HTERT RPE-1 (cell line): ENCODE measurements around the gene CHST12.
"Not testable (repeated sequence)": the region's sequence is repeated elsewhere in the genome, so short reads cannot be mapped to it uniquely, and the experiment has no call there.

Source experiments
- in situ Hi-C: fragments of 300-500 bp; cut with MboI; formaldehyde crosslinking; loops from 4 replicates; pipeline ENCODE4 v1.14.3; 2020; ENCODE audit warnings: low sequenced_read_pairs

Gene CHST12

GRCh38 chr7:2453849-2454248, 50.4 kb downstream of the CHST12 start:
- in situ Hi-C loops = not testable (repeated sequence)

DNA sequence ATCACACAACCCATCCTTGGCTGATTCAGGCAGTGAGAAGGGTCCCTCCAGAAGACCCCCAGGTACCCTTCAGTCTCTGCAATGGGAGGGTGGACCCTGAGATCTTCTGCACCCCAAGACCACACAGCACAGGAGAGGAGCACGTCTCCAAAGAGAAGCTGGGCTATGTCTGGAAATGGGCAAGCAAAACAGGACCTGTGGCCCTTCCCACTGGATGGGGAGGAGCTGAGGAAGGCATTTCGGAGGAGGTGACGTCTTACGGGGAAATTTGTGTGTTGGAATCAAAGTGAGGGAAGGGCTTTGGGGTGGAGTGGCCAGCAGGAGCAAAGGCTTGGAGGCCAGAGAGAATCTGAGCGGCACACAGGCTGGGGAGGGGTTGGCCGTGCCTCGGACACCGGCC, 56.3 kb downstream of the CHST12 start:
- in situ Hi-C loops = no loop called here

GRCh38 chr7:2460188-2460587, 56.8 kb downstream of the CHST12 start:
- in situ Hi-C loops = no loop called here

DNA sequence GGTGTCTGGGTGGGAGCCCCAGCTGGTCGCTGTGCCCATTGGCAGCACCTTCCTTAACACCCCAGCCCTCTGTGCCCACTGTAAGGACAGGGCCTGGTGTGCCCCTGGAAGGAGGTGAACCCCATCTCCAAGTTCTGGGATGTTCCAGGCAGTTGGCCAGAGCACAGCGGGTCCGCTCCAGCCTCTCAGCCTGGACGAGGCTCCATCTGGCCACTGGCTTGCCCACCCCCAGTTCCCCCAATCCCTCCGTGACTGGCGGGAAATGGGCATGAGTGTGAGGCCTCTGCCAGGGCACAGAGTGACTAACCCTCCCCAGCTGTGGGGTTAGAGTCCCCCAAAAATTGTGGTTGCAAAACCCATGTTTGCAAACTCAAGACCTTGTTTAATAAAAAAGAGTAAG, 57.2 kb downstream of the CHST12 start:
- in situ Hi-C loops = no loop called here

DNA sequence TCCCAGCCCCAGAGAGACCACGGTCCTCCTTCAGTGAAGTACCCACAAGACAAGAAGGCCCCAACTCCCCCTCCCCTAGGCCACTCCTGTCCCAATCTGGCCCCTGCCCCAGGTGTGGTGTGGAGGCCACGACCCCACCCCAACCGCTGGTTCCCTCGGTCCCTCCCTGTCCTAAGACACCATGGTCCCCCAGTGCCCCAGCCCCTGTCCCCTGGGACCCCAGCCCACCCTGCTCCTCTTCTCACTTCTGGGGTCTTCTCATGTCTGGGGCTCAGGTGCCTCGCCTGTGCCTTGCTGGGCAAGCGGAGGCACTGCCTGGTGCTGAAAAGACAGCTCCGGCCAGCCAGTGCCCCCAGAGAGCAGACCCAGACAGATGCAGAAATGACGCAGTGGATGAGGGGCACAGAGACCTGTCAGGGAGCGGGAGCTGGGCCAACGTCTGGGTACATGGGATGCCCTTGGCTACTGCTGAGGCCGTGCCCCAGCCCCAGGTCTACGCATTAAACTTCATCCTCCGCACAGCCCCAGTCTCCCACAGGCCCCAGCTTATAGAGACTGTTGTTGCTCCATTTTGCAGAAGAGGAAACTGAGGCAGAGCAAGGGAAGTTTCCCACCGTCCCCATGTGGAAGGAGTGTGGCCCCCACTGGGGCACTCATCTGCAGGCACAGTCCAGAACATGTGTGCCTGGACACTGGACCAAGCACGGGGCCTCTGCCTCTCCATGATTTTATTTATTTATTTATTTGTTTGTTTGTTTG, 58.0 kb downstream of the CHST12 start:
- in situ Hi-C loops = no loop called here

- in situ Hi-C loops = no loop called here
Observed at GRCh38 chr7:2462731-2463130, 59.3 kb downstream of the CHST12 start.

GRCh38 chr7:2465928-2466327, 62.5 kb downstream of the CHST12 start:
- in situ Hi-C loops = no loop called here

- in situ Hi-C loops = no loop called here
Observed at GRCh38 chr7:2466675-2467074, 63.3 kb downstream of the CHST12 start.

DNA sequence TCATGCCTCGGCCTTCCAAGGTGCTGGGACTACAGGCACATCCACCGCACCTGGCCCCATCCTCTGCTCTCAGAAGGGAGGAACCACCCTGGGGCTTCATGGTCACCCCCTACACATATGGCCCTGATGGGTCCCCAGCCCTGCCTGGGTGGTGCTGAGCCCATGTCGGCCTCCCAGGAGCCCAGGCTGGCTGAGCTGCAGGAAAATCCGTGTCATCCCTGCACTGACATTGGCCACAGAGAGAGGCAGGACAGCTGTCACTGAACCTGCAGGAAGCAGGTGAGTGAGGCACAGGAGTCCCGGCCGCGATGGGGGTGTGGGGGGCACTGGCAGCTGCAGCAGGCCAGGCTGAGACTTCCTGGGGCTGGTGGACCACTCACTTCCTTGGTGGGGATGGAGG, 64.8 kb downstream of the CHST12 start:
- in situ Hi-C loops = no loop called here

GRCh38 chr7:2469460-2470203, 66.2 kb downstream of the CHST12 start:
- in situ Hi-C loops = not testable (repeated sequence)

GRCh38 chr7:2470204-2471021, 67.0 kb downstream of the CHST12 start:
- in situ Hi-C loops = no loop called here

DNA sequence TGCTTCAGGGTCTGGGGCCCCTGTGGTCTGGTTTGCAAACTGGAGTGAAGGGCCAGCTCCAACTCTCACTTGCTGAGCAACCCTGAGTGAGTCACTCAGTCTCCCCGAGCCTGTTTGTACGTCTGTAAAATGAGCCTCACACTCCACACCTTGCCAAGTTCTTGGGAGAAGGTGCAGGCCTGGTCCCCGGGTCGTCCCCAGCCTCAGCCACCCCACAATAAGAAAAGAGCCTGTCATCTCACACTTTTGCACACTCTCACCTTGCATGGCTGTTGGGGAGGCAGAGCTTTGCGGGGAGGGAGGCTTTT, 67.6 kb downstream of the CHST12 start:
- in situ Hi-C loops = no loop called here

GRCh38 chr7:2471396-2471795, 68.0 kb downstream of the CHST12 start:
- in situ Hi-C loops = no loop called here

- in situ Hi-C loops = no loop called here
Observed at GRCh38 chr7:2472739-2473138, 69.3 kb downstream of the CHST12 start.

DNA sequence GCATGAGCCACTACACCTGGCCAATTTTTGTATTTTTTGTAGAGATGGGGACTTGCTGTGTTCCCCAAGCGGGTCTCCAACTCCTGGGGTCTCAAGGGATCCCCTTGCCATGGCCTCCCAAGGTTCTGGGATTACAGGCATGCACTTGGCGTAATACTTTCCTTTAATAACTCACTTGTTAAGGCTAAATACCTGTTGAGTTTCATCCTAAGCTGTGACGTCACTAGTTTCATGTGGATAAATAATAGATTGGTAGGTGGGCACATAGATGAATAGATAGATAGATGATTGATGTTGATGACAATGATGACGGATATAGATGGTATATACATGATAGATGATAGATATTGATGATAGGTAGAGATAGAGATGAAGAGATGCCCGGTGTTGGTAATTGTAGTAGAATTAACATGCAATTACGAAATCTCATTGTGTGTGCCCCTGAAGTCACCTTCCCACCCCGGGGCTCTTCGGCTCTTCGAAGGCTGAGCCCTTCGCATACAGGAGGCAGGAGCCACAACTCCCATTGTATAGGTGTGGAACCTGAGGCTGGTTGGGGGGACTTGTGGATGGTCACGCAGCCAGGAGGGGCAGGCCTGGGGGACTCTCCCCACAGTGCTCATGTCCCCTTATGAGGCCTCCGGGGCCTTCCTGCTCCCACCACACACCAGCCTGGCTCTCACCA, 70.2 kb downstream of the CHST12 start:
- in situ Hi-C loops = no loop called here

- in situ Hi-C loops = no loop called here
Observed at GRCh38 chr7:2474224-2474623, 70.8 kb downstream of the CHST12 start.

- in situ Hi-C loops = no loop called here
Observed at GRCh38 chr7:2474813-2475677, 71.6 kb downstream of the CHST12 start.

DNA sequence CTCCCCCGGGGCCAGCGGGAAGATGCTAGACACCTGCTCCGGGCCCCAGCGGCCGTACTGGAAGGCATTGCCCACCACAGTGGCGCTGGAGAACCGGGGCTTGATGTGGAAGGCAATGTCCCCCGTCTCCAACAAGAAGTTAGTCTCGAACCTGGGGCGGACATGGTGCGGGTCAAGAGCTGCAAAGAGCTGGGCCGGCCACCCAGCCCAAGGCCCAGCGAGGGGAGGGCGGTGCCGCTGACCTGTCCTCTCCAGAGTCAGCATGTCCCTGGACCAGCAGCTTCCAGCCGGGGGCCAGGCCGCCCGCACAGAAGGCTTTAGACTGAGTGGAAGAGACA, 72.2 kb downstream of the CHST12 start:
- in situ Hi-C loops = no loop called here

GRCh38 chr7:2476298-2476697, 72.9 kb downstream of the CHST12 start, which contains the start of gene GRIFIN:
GRIFIN (minus strand) TSS chr7:2476398; CDS start chr7:2476383, 15 bp downstream.
- in situ Hi-C loops = no loop called here

DNA sequence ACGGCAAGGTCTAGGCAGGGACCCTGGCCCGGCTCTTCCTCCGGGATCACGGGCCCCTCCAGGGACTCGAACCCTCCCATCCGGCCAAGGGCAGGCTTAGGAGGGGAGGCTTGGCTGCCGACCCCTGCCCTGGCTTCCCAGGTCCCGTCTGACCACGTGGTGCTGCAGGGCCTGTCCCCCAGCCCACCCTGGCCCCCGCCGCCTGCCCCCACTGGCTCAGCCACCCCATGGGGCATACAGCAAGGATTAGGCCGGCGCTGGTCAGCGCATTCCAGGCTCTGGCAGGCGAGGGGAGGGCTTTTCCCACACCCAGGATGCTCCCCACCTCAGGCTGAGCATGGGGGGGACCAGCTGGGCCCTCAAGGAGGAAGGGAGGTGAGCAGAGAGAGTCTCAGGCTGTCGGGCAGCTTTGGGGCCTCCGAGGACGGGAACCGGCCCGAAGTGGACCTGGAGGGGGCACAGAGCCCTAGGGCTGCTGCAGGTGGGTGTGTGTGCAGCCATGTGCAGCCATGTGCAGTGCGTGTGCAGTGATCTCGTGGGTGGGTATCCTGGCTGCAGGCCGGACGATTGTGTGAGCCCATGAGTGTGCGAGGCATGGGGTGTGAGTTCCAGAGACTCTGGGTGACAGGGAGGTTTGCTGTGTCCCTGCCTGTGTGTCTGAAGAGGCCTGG, 73.5 kb downstream of the CHST12 start:
- in situ Hi-C loops = no loop called here
